Tibial nerve (tissue), 3 donors: ENCODE measurements around the gene SOX18.

Experiments used
- CTCF ChIP-seq, 5 experiments: fragments of 200-600 bp in 3 of 5; fragments of 450-650 bp in 2 of 5; sonication (generic) in 3 of 5; IDR thresholded peaks; one replicate each; pipeline ENCODE4 v1.5.1; 2016 to 2019; ENCODE audit warnings: antibody characterized with exemption in 5 of 5, mild to moderate bottlenecking in 3 of 5, moderate library complexity in 2 of 5
- POLR2A ChIP-seq, 2 donors: fragments of 450-650 bp; IDR thresholded peaks; one replicate each; pipeline ENCODE4 v1.6.1; 2017; ENCODE audit warnings: antibody characterized with exemption in 2 of 2, mild to moderate bottlenecking in 2 of 2, moderate library complexity in 2 of 2

GRCh38 chr20:64027981-64028685, 21.3 kb downstream of the SOX18 start:
- TF ChIP-seq CTCF (IDR thresholded peaks at IDR 0.05): no peak
- TF ChIP-seq POLR2A (IDR thresholded peaks at IDR 0.05): no peak
